Measurements from ENCODE around the gene PRRG4. TPM values are rescaled to one million over a fixed set of nuclear protein-coding genes. Genes with fewer than 3 reads are reported as not detected.

PRRG4 gene
- total RNA-seq, 1 experiment from 2014 or later: 1.2 TPM

DNA sequence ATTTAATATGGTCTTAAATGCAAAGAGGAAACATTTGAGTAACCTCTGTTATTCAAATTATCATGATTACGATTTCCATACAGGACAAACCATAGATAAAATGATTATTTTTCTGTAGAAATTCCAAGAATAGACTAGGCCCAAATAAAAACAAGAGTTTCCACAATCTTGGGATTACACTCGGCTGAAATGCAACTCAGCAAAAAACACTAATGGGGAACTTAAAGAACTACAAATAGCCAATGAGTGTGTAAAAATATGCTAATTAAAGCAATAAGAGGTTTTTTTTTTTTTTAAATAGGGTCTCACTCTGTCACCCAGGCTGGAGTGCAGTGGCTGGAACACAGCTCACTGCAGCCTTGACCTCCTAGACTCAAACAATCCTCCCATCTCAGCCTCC, 10.5 kb upstream of the PRRG4 start:
- Histone ChIP-seq H3K4me2 (ENCODE audit: insufficient read depth, insufficient read length, low read length) (no peak overlapping the region), H3K23ac (ENCODE audit: insufficient read length, low read depth, low read length) (no peak overlapping the region), H3K9me3 (ENCODE audit: control insufficient read depth, low read depth, low read length) (no peaks in the 10 kb centered on the region), H2BK120ac (ENCODE audit: low read depth, low read length, poor library complexity, severe bottlenecking) (no peak overlapping the region), H2AFZ (ENCODE audit: low read length) (no peak overlapping the region), H4K5ac (ENCODE audit: insufficient read length, low read depth, low read length) (no peak overlapping the region), H2BK12ac (ENCODE audit: insufficient read length, low read depth, low read length) (no peak overlapping the region), H3K4me1 (ENCODE audit: insufficient read depth, low read length) (no peaks in the 10 kb centered on the region), H3K56ac (ENCODE audit: insufficient read length, low read depth, low read length) (no peak overlapping the region), H3K27ac (ENCODE audit: insufficient read length, low read depth, low read length) (no peak overlapping the region), H4K8ac (replicated peaks; ENCODE audit: insufficient read length, low read depth, low read length) (no peak overlapping the region), H3K27me3 (ENCODE audit: insufficient read depth, low read length) (no peaks in the 10 kb centered on the region), H2AK5ac (ENCODE audit: insufficient read length, low read length) (no peak overlapping the region), H3K18ac (ENCODE audit: insufficient read length, low read depth, low read length) (no peak overlapping the region), H2BK15ac (ENCODE audit: low read depth, low read length) (no peak overlapping the region), H3K14ac (ENCODE audit: insufficient read depth, low read length) (no peak overlapping the region), H2BK5ac (ENCODE audit: insufficient read length, low read length) (no peak overlapping the region), H3T11ph (ENCODE audit: low read length) (no peak overlapping the region), H3K79me1 (ENCODE audit: insufficient read depth, low read depth, low read length, poor library complexity, severe bottlenecking) (no peaks in the 10 kb centered on the region), H3K23me2 (ENCODE audit: insufficient read length, low read depth, low read length, poor library complexity, severe bottlenecking) (no peaks in the 10 kb centered on the region), H3K4ac (ENCODE audit: low read depth, low read length) (no peak overlapping the region), H3K9ac (ENCODE audit: extremely low read depth, insufficient read length, low read length) (no peak overlapping the region), H4K91ac (ENCODE audit: insufficient read length, low read depth, low read length) (no peak overlapping the region), H2BK20ac (ENCODE audit: low read depth, low read length, poor library complexity, severe bottlenecking) (no peak overlapping the region), H4K20me1 (ENCODE audit: control insufficient read depth, insufficient read depth, insufficient read length) (no peaks in the 10 kb centered on the region), H3K79me2 (ENCODE audit: insufficient read depth, low read length) (no peaks in the 10 kb centered on the region)
- DNase-seq: no peak
- H3K27me3 Mint-ChIP-seq (ENCODE audit: low read depth): no peaks in the 10 kb centered on the region; the same call in 1 of the 2 replicates
- no peak overlapping the region for H3K4me3 Mint-ChIP-seq
- H3K36me3 Mint-ChIP-seq (ENCODE audit: insufficient read depth in 1 of 3, low read depth in 3 of 3): no peaks in the 10 kb centered on the region
- no CpG with 5 or more reads among the region's 2 CpGs for WGBS (ENCODE audit: extremely low coverage, insufficient read length, low lambda C conversion rate)
- H3K4me1 Mint-ChIP-seq: no peaks in the 10 kb centered on the region
- H3K27ac Mint-ChIP-seq: no peak overlapping the region
- TF ChIP-seq, protein P1, sequence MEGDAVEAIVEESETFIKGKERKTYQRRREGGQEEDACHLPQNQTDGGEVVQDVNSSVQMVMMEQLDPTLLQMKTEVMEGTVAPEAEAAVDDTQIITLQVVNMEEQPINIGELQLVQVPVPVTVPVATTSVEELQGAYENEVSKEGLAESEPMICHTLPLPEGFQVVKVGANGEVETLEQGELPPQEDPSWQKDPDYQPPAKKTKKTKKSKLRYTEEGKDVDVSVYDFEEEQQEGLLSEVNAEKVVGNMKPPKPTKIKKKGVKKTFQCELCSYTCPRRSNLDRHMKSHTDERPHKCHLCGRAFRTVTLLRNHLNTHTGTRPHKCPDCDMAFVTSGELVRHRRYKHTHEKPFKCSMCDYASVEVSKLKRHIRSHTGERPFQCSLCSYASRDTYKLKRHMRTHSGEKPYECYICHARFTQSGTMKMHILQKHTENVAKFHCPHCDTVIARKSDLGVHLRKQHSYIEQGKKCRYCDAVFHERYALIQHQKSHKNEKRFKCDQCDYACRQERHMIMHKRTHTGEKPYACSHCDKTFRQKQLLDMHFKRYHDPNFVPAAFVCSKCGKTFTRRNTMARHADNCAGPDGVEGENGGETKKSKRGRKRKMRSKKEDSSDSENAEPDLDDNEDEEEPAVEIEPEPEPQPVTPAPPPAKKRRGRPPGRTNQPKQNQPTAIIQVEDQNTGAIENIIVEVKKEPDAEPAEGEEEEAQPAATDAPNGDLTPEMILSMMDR (conservative IDR thresholded peaks at IDR 0.05): no peak
- H3K9me3 Mint-ChIP-seq: no peaks in the 10 kb centered on the region

All from H9 (cell line).